ENCODE results near the gene DNAJC5.
"Not testable (repeated sequence)": the region's sequence is repeated elsewhere in the genome, so short reads cannot be mapped to it uniquely, and the experiment has no call there.

Gene DNAJC5

GRCh38 chr20:63957004-63957689 is 62.2 kb downstream of the DNAJC5 start:
- peak; percentile 64 for DNase-seq (ENCODE audit: low read depth)

GRCh38 chr20:63957690-63958441 is 62.9 kb downstream of the DNAJC5 start:
- DNase-seq (ENCODE audit: low read depth), result no peak

- DNase-seq (ENCODE audit: low read depth), result no peak
Observed at GRCh38 chr20:63958471-63958870, 63.5 kb downstream of the DNAJC5 start.

- no peak for DNase-seq (ENCODE audit: low read depth)
Observed at GRCh38 chr20:63958964-63959698, 64.2 kb downstream of the DNAJC5 start.

- DNase-seq (ENCODE audit: low read depth), result no peak
Observed at GRCh38 chr20:63959699-63960075, 64.8 kb downstream of the DNAJC5 start.

GRCh38 chr20:63960654-63961621 is 66.0 kb downstream of the DNAJC5 start:
- DNase-seq (ENCODE audit: low read depth), result not testable (repeated sequence)

- no peak for DNase-seq (ENCODE audit: low read depth)
Observed at GRCh38 chr20:63961664-63962425, 66.9 kb downstream of the DNAJC5 start.

GRCh38 chr20:63962426-63963347 is 67.8 kb downstream of the DNAJC5 start:
- DNase-seq (ENCODE audit: low read depth), result no peak

GRCh38 chr20:63963348-63963741 is 68.4 kb downstream of the DNAJC5 start:
- DNase-seq (ENCODE audit: low read depth), result no peak

GRCh38 chr20:63963784-63964301 is 68.9 kb downstream of the DNAJC5 start:
- no peak for DNase-seq (ENCODE audit: low read depth)

- DNase-seq (ENCODE audit: low read depth), result no peak
Observed at GRCh38 chr20:63964412-63964811, 69.5 kb downstream of the DNAJC5 start.

GRCh38 chr20:63966172-63966943 is 71.4 kb downstream of the DNAJC5 start:
- DNase-seq (ENCODE audit: low read depth), result no peak

- no peak for DNase-seq (ENCODE audit: low read depth)
Observed at GRCh38 chr20:63966944-63967322, 72.0 kb downstream of the DNAJC5 start.

- no peak for DNase-seq (ENCODE audit: low read depth)
Observed at GRCh38 chr20:63967330-63968135, 72.6 kb downstream of the DNAJC5 start.

GRCh38 chr20:63968136-63968927 is 73.4 kb downstream of the DNAJC5 start:
- DNase-seq (ENCODE audit: low read depth), result no peak

- DNase-seq (ENCODE audit: low read depth), result no peak
Observed at GRCh38 chr20:63968928-63969760, 74.2 kb downstream of the DNAJC5 start.
